ENCODE results near the gene FOXO3. TPM values are rescaled to one million over a fixed set of nuclear protein-coding genes. Genes with fewer than 3 reads are reported as not detected.
A peak's percentile ranks its signal among the peaks of the same experiment; 100 is the strongest.

FOXO3 gene
- total RNA-seq, 4 donors from 2014 or later: 52.3 to 71.2 (median 61.3) TPM

DNA sequence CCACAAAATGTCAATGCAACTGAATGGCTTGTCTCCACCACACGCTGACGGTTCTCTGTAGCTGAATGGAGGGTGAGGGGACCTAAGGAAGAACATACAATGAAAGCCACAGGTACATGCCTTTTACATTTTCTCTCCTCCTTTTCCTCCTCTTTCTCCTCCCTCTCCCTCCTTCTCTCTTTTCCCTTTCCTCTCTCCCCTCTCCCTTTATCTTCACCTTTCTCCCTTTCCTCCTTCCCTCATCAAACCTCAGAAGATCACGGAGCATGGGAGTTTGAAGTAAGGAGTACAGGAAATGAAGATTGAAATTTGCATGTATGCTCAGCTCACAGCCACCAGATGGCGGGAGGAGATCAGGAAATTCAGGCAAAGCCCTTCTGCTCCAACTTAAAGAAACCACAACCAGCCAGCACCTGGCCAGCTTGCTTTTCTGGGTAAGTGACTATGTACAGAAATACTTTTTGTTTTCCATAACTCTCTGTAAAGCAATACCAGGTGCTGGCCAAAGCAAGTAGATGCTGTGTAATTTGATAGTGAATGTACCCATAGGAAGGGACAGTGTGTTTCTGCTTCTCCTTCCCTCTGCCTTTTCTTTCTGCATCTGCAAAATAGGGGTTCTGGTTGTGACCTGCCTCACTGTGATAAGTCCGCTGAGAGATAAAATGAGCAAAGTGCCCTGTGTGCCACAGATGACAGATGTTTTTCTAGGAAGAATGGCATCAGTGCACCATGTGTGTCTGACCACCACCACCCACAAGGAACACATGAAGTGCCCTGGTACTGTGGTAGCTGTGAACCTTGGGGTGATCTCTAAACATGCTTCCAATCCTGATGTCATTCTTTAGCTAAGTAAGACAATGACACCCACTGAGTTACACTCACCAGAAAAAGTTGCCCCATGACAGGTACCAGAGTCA, 18.6 kb upstream of the FOXO3 start:
- TF ChIP-seq, protein P1, sequence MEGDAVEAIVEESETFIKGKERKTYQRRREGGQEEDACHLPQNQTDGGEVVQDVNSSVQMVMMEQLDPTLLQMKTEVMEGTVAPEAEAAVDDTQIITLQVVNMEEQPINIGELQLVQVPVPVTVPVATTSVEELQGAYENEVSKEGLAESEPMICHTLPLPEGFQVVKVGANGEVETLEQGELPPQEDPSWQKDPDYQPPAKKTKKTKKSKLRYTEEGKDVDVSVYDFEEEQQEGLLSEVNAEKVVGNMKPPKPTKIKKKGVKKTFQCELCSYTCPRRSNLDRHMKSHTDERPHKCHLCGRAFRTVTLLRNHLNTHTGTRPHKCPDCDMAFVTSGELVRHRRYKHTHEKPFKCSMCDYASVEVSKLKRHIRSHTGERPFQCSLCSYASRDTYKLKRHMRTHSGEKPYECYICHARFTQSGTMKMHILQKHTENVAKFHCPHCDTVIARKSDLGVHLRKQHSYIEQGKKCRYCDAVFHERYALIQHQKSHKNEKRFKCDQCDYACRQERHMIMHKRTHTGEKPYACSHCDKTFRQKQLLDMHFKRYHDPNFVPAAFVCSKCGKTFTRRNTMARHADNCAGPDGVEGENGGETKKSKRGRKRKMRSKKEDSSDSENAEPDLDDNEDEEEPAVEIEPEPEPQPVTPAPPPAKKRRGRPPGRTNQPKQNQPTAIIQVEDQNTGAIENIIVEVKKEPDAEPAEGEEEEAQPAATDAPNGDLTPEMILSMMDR (IDR thresholded peaks at IDR 0.05): peak; percentile 80 to 95 (median 86)
- TF ChIP-seq POLR2A (IDR thresholded peaks at IDR 0.05): no peak
- no peaks in the 10 kb centered on the region for H3K9me3 ChIP-seq
- no peaks in the 10 kb centered on the region for H3K27me3 ChIP-seq
- no peak overlapping the region for H3K4me3 ChIP-seq
- intact Hi-C loops (cut with DNase I; ENCODE audit: low total_unique reads): loop anchor here (5.0 kb wide), 1 partner anchor 295 kb away; no protein-coding TSS in a partner anchor
- no peaks in the 10 kb centered on the region for H3K4me1 ChIP-seq
- no peaks in the 10 kb centered on the region for H3K36me3 ChIP-seq
- no peak overlapping the region for H3K27ac ChIP-seq
- peak; percentile 74 to 77 for DNase-seq

DNA sequence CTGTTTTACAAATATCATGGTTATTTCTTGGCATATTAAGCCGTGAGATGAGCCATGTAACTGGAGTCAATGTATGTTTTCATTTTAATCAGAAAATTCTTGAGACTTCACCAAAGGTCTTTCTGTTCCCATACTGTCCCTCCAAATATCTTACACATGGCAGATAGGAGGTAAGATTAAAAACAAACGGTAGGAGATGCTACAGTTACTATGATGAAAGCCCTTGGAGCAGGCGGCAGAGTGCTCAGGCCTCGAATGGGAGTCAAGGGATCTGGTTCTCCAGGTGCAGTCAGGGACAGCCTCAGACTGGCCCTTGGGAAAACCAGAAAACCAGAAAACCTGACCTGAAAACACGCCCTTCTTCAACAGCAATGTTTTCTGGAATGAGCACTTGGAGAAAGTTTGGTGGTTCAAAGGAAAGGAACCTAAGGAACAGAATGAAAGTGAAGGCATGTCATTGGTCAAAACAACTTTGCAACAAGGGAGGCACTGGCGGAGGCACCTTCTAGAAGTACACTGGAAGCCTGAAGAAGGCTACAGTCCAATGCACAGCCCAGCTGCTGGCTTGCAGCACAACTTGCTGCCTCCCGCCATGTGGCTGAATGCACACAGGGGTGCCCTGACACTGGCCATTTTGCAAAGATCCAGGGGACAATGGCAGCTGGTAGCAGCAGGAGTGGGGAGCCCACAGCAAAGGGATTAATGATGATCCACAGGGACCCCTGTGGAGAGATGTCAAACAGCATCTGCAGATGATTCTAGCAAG, 17.4 kb upstream of the FOXO3 start:
- Histone ChIP-seq H3K27ac (no peak overlapping the region), H3K27me3 (no peaks in the 10 kb centered on the region), H3K36me3 (no peaks in the 10 kb centered on the region), H3K9me3 (no peaks in the 10 kb centered on the region), H3K4me3 (no peak overlapping the region), H3K4me1 (no peaks in the 10 kb centered on the region)
- DNase-seq: no peak
- no peak for TF ChIP-seq POLR2A (IDR thresholded peaks at IDR 0.05)
- TF ChIP-seq, protein P1 (IDR thresholded peaks at IDR 0.05): no peak
- intact Hi-C loops (cut with DNase I; ENCODE audit: low total_unique reads): loop anchor here (5.0 kb wide), 1 partner anchor 294 kb away; no protein-coding TSS in a partner anchor

DNA sequence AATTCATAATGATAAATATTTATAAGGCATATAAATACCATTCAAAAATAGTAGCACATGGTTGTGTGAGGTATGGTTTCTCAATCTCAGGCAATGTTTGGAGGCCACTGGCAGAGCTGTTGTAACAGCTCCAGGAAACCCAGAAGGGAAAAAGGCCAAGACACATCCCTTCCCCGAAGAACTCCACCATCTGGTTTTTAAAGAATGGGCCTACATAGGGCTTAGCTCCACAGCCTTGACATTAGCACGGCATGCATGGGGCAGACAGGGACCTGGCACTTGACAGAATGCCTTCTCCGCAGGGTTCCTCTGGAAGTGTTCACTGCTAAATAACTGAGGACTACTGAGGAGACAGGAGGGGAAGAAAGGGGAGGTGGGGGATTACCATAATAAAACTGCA, 16.1 kb upstream of the FOXO3 start:
- intact Hi-C loops (cut with DNase I; ENCODE audit: low total_unique reads): loop anchor here (5.0 kb wide), 1 partner anchor 293 kb away; no protein-coding TSS in a partner anchor
- no peak overlapping the region for H3K27ac ChIP-seq
- no peaks in the 10 kb centered on the region for H3K4me1 ChIP-seq
- H3K27me3 ChIP-seq: no peaks in the 10 kb centered on the region
- DNase-seq: no peak
- H3K36me3 ChIP-seq: no peaks in the 10 kb centered on the region
- no peak for TF ChIP-seq POLR2A (IDR thresholded peaks at IDR 0.05)
- TF ChIP-seq, protein P1 (IDR thresholded peaks at IDR 0.05): no peak
- no peak overlapping the region for H3K4me3 ChIP-seq
- H3K9me3 ChIP-seq: no peaks in the 10 kb centered on the region

DNA sequence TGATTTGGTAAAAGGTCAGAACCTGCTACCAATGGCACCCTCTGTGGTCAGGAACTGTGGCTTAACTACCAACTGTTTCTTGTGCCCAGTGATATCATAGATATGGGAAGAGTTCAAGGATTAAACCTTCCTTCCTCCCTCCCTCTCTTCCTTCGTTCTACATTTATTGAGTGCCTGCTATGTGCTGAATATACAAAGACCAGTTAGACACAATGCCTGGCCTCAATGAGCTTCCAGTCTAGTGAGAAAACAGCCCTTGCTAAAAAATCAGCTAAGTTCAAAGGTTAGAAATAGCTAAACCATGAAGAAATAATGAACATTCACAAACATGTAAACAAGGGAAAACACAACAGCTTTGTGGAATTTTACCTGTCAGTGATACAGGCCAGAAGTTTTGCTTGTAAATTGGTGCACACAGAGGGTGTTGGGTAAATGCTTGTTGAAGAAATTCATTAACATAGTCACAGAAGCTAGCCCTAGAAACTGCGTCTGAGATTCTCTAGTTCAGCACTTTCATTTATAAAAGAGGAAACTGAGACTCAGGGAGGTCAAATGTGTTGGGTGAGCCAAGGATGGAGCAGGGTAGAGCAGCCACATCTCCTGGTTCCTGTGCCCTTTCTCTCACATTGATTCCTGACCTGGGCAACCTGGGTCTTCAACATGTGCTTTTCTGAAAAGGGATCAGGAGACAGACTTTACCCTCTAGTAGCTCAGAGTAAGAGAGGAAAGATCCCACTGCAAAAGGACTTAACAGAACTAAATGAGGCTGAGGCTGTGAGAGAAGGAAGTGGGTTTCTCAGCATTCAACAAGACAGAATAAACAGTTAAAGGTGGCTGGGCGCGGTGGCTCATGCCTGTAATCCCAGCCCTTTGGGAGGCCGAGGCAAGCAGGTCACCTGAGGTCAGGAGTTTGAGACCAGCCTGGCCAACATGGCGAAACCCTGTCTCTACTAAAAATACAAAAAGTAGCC, 14.4 kb upstream of the FOXO3 start:
- Histone ChIP-seq H3K27ac (no peak overlapping the region), H3K36me3 (no peaks in the 10 kb centered on the region), H3K4me3 (no peak overlapping the region), H3K9me3 (no peaks in the 10 kb centered on the region), H3K27me3 (no peaks in the 10 kb centered on the region), H3K4me1 (no peaks in the 10 kb centered on the region)
- no peak for DNase-seq
- intact Hi-C loops (cut with DNase I; ENCODE audit: low total_unique reads): no loop called here
- no peak for TF ChIP-seq POLR2A (IDR thresholded peaks at IDR 0.05)
- TF ChIP-seq, protein P1 (IDR thresholded peaks at IDR 0.05): no peak

Data from uterus (tissue), 4 donors.